Left renal cortex interstitium (tissue), 4 donors: ENCODE data around the gene RAB15. TPM values are rescaled to one million over a fixed set of nuclear protein-coding genes. Genes with fewer than 3 reads are reported as not detected.

ENCODE experiments used
- DNase-seq, 4 donors: peaks; one replicate each; pipeline ENCODE4 v3.0.0-alpha.2; 2013; ENCODE audit warnings: low read depth in 4 of 4, low spot score in 2 of 4, missing footprints in 1 of 4
- polyA plus RNA-seq, 4 donors: library from polyadenylated mRNA; unstranded; fragments of 120-200 nt; gene quantifications; one replicate each; pipeline ENCODE4 v1.2.1, GENCODE V29; 2013; ENCODE audit not compliant: insufficient read length in 4 of 4

Gene RAB15
- polyA plus RNA-seq, 4 donors, result 22.5 to 36.9 (median 24.9) TPM

DNA sequence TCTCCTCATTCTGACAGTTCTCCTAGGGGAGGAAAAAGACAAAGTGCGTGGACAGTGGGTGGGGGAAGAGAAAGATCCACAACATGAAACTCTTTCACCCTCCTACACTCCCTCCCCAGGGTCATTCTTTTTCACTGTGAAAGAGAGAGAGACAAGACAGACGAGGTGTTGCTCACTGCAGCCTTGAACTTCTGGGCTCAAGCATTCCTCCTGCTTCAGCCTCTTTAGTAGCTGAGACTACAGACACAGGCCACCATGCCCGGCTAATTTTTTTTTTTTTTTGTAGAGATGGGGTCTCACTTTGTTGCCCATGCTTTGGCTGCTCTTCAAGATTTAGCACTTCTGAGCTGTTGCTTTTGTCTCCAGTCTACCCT, 32.3 kb downstream of the RAB15 start:
- DNase-seq, result no peak

DNA sequence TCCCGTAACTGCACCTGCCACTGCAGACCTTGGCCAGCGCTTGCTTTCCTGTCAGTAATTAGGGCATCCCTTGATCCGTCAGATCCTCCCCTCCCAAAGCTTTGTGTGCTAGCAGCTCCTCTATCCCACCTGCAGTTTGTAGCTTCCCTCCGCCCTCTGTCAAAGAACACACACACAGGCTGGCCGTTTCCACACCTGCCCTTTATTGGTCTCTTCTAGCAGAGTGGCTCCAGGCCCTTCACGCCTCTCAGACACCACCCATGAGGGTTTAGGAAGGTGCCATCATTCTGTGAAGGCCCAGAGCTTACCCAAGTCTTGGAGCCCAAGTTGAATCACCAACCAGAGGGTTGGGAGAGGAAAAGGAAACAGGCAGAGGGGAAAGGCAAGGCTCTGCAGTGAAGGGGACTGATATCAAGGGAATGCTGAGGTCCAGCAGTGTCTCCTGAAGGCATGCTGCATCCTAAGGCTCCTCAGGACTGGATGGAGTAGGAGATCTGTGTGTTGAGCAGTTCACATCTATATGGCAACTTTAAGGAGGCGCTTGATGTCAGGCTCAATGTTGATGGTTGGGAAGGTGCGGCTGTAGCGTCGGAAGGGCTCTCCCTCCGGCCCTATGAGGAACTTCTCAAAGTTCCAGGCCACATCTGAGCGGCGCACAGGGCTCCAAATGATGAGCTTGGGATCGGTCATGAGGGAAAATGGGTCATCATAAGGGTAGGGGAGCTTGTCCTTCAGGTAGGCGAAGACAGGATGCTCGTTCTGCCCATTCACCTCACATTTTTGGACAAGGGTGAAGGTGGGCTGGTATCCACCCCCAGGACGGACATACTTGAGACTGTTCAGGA, 32.9 kb downstream of the RAB15 start:
- no peak for DNase-seq

DNA sequence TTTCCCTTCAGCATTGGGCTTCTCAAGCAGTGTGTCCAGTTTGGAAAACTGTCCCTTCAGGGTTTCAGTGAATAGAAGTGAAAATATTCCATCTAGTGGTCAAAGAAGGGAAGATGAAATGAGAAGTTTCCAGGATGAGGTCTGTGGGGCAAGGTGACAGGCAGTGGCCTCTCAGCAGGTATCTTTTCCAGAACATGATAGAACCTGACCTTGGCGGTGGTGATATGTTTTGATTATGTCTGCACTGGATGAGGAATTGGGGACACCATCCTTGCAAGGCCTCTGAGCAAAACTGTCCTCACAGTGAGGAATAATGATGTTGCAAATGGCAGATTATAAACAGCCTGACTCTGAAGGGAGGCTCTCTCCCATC, 34.3 kb downstream of the RAB15 start:
- DNase-seq, result no peak

DNA sequence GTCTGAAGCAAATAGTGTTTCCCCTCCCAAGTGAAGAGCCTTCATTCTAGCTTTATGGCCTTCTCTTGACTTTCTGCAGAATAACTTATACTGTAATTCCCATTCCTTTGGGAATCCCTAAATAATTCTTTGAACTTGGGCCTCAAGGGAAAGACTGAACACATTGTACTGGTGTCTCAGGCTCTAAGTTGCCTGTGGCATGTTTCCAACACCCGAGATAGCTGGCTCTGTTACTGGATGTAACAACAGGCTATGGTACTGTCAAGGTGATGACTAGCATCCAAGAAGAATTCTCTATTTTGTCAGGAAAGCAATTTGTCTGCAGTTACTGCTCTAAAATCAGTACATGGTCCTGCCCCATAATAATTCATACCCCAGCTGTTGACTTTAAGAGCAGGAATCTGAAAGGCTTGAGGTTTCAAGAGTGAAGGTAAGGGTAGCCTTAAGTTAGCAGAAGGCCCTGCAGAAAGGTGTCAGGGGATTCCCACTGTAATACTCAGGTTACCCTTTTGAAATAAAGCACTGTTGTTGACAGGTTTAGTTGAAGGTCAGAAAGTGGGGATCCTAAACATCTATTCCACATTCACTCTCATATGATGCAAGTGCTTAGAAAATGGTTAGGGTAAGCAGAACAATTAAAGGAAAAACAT, 34.8 kb downstream of the RAB15 start:
- no peak for DNase-seq

GRCh38 chr14:64935508-64935907, 36.6 kb downstream of the RAB15 start:
- no peak for DNase-seq

GRCh38 chr14:64934338-64934929, 37.7 kb downstream of the RAB15 start:
- no peak for DNase-seq

DNA sequence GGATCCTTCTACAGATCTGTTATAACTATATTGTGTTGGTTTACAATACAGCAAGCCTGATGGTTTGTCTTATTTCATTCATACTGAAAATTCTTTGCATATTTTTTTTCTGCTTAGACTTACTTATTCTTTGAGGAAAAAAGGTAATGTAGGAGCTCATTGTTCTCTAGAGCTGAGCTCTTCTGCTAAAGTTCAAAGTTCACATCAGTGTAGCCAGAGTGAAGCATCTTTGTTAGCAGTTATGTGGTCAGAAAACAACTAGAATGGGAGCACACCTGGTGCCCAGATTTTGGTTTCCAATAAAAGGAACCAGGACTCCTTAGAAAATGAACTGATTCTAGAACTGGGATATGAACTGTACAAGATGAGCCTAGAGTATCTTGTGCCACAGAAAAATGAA, 39.9 kb downstream of the RAB15 start:
- no peak for DNase-seq

GRCh38 chr14:64931123-64931522, 41.0 kb downstream of the RAB15 start:
- no peak for DNase-seq

- DNase-seq, result no peak
These were observed 41.9 kb downstream of the RAB15 start for GRCh38 chr14:64930085-64930843.

DNA sequence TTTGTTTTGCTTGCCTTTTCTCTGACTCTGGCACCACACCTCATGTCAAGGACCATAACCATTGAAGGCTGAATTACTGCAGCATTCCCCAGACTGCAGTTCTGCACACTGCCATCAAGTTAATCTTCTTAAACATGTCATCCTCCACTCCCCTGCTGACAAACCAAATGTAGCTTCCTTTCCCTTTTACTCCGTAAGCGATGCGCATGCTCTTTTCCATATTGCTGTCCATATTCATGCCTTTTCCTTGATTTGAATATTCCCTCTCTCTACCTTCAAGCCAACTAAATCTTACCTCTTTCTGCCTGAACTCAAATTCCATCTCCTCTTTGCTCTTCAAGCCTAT, 43.1 kb downstream of the RAB15 start:
- DNase-seq, result no peak

- DNase-seq, result no peak
These were observed 43.7 kb downstream of the RAB15 start for GRCh38 chr14:64928239-64929013.

DNA sequence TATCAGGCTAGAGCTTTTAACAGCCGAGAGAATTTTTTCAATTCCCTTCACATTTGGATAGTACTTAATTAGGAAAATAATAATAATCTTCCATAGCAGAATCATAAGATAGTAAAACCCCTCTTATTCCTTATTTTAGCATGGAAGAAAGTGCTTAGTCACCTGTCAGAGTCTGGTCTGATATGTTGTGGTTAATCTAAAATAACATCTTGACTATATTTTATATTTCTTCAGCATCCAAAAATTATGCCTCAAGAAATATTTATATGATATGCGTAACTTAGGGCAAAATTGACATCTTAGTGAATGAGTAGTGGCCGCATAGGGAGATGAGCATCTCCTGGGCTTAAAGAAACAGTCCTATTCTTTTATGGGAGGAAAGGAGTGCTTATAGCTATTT, 45.1 kb downstream of the RAB15 start:
- no peak for DNase-seq

- DNase-seq, result no peak
These were observed 45.6 kb downstream of the RAB15 start for GRCh38 chr14:64926398-64926995.

GRCh38 chr14:64923015-64923414, 49.1 kb downstream of the RAB15 start:
- no peak for DNase-seq

GRCh38 chr14:64920465-64920864, 51.7 kb downstream of the RAB15 start:
- no peak for DNase-seq

GRCh38 chr14:64919618-64920017, 52.5 kb downstream of the RAB15 start:
- no peak for DNase-seq

DNA sequence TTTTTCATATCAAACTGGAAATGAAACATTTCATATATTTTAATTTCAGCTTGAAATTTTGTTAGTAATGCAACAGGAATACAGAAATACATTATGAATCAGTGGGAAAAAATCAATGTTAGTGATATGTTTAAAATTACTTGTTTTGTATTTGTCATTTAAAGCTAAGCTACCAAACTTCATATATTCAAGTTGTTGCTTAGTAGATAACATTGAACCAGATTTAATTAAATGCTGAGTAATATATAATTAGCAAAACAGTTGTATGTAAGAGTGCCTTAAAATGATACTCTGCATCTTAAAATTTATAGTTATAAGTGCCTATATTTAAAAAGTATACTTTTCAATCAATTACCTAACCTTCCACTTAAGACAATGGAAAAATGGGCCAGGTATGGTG, 52.9 kb downstream of the RAB15 start:
- DNase-seq, result no peak

- DNase-seq, result no peak
These were observed 53.9 kb downstream of the RAB15 start for GRCh38 chr14:64918216-64918615.

- DNase-seq, result no peak
These were observed 56.3 kb downstream of the RAB15 start for GRCh38 chr14:64915797-64916196.

DNA sequence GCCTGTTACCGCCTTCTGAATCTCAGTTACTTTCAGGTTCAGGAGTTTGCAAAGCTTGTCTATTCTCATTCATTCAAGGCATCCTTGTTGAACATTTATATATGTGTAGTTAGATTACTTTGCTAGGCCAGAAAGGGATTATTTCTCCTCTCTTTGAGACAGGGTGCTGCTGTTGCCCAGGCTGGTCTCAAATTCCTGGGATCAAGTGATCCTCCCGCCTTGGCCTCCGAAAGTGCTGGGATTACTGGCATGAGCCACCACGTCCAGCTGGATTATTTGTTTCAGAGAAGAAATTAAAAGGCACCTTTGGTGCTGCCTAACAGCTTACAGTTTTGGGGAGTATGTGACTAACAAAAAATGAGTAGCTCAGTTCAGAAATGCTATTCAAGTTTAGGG, 57.1 kb downstream of the RAB15 start:
- no peak for DNase-seq
